Jurkat, Clone E6-1 (cell line): ENCODE data around the gene RAB8A.
"Not testable (repeated sequence)": the region's sequence is repeated elsewhere in the genome, so short reads cannot be mapped to it uniquely, and the experiment has no call there.

ENCODE experiments used
- DNase-seq: peaks from one replicate; pipeline ENCODE4 v3.0.0-alpha.2; 2011; ENCODE audit warnings: low read depth, low spot score
- H3K4me3 ChIP-seq: 2 replicates; pipeline ENCODE4 v1.5.1; 2011; ENCODE audit warnings: mild to moderate bottlenecking, low read length, control low read depth, moderate library complexity

Gene RAB8A

GRCh38 chr19:16160943-16161560 is 49.4 kb downstream of the RAB8A start:
- no peak overlapping the region for H3K4me3 ChIP-seq
- DNase-seq, result no peak

GRCh38 chr19:16161840-16162239 is 50.2 kb downstream of the RAB8A start:
- no peak for DNase-seq
- H3K4me3 ChIP-seq, result no peak overlapping the region

- no peak for DNase-seq
- H3K4me3 ChIP-seq, result no peak overlapping the region
Measured at GRCh38 chr19:16164222-16164890, 52.7 kb downstream of the RAB8A start.

- H3K4me3 ChIP-seq, result no peak overlapping the region
- DNase-seq, result no peak
Measured at GRCh38 chr19:16166417-16166816, 54.7 kb downstream of the RAB8A start.

GRCh38 chr19:16167055-16167454 is 55.4 kb downstream of the RAB8A start:
- DNase-seq, result no peak
- no peak overlapping the region for H3K4me3 ChIP-seq

GRCh38 chr19:16168465-16169081 is 56.9 kb downstream of the RAB8A start:
- peak; percentile 60 for DNase-seq
- H3K4me3 ChIP-seq, result no peak overlapping the region

GRCh38 chr19:16170134-16170533 is 58.4 kb downstream of the RAB8A start:
- no peak overlapping the region for H3K4me3 ChIP-seq
- no peak for DNase-seq

- no peak overlapping the region for H3K4me3 ChIP-seq
- no peak for DNase-seq
Measured at GRCh38 chr19:16175954-16176353, 64.3 kb downstream of the RAB8A start.

- H3K4me3 ChIP-seq, DNase-seq: not testable (repeated sequence)
Measured at GRCh38 chr19:16178866-16179265, 67.2 kb downstream of the RAB8A start.

GRCh38 chr19:16180611-16181010 is 68.9 kb downstream of the RAB8A start:
- no peak overlapping the region for H3K4me3 ChIP-seq
- no peak for DNase-seq
